Prostate gland (tissue), 2 donors: ENCODE results near the gene EWSR1.
A peak's percentile ranks its signal among the peaks of the same experiment; 100 is the strongest.

Experiments used
- POLR2A ChIP-seq: fragments of 450-650 bp; IDR thresholded peaks from one replicate; pipeline ENCODE4 v1.6.1; 2016; ENCODE audit warnings: antibody characterized with exemption, mild to moderate bottlenecking
- POLR2AphosphoS5 ChIP-seq: sonication (generic); formaldehyde crosslinking; IDR thresholded peaks from one replicate; pipeline ENCODE4 v1.6.1; 2017; ENCODE audit warnings: antibody characterized with exemption
- TF ChIP-seq, protein P1 (sequence below), 4 experiments: fragments of 200-600 bp in 2 of 4; fragments of 450-650 bp in 2 of 4; sonication (generic) in 2 of 4; IDR thresholded peaks; 1 replicate in 3 of 4; 2 replicates in 1 of 4; pipeline ENCODE4 v1.5.1; 2016 to 2019; ENCODE audit warnings: antibody characterized with exemption in 4 of 4, mild to moderate bottlenecking in 2 of 4, moderate library complexity in 2 of 4

DNA sequence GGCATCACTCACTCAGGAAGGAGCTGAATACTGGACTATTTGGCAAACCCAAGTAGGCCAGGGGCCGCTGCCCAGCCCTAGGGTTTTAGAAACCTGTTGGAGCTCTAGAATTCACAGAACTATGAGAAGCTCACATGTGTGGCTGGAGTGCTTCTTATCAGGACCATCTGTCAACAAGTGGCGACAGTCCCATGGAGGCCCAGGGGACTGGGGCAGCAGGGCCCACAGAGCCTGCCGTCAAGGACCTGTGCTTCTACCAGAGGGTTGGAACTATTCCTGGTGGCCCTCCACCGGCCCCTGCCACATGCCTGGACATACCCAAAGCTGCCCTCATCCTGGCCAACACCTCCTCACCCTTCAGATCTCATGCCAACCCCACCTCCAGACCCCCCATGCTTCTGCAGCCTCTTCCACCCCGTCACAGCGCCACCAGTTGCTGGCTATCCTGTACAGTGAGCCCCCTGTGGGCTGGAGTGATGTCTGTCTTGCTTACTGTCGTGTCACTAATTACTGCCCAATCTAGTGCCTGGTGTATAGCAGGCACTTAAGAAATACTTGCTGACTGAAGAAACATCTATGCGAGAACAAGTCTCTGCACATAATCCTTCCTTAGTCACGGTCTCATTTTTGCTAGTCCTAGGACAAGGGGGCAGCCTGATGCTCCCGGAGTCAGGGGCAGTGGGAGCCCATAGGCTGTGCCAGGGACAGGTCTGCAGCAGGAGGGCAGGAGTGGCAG, 74.7 kb downstream of the EWSR1 start:
- TF ChIP-seq, protein P1, sequence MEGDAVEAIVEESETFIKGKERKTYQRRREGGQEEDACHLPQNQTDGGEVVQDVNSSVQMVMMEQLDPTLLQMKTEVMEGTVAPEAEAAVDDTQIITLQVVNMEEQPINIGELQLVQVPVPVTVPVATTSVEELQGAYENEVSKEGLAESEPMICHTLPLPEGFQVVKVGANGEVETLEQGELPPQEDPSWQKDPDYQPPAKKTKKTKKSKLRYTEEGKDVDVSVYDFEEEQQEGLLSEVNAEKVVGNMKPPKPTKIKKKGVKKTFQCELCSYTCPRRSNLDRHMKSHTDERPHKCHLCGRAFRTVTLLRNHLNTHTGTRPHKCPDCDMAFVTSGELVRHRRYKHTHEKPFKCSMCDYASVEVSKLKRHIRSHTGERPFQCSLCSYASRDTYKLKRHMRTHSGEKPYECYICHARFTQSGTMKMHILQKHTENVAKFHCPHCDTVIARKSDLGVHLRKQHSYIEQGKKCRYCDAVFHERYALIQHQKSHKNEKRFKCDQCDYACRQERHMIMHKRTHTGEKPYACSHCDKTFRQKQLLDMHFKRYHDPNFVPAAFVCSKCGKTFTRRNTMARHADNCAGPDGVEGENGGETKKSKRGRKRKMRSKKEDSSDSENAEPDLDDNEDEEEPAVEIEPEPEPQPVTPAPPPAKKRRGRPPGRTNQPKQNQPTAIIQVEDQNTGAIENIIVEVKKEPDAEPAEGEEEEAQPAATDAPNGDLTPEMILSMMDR (IDR thresholded peaks at IDR 0.05): no peak
- peak; percentile 29 for TF ChIP-seq POLR2AphosphoS5
- no peak for TF ChIP-seq POLR2A
